Gastroesophageal sphincter (tissue), 4 donors: ENCODE measurements around the gene PRRG2. TPM values are rescaled to one million over a fixed set of nuclear protein-coding genes. Genes with fewer than 3 reads are reported as not detected.
A peak's percentile ranks its signal among the peaks of the same experiment; 100 is the strongest.

Experiments used
- ATAC-seq: fragments of 150-250 bp; one replicate; pipeline ENCODE4 v1.9.1; 2016; ENCODE audit warnings: mild to moderate bottlenecking, moderate library complexity
- H3K27ac ChIP-seq, 4 donors: fragments of 200-600 bp; sonication (generic) in 3 of 4; 1 replicate in 3 of 4; 2 replicates in 1 of 4; pipeline ENCODE4 v1.5.1; 2016 to 2019
- H3K27me3 ChIP-seq: fragments of 200-600 bp; sonication (generic); one replicate; pipeline ENCODE4 v1.5.1; 2019
- H3K36me3 ChIP-seq, 2 donors: fragments of 200-600 bp; sonication (generic); one replicate each; pipeline ENCODE4 v1.5.1; 2019; ENCODE audit warnings: control low read depth in 1 of 2
- H3K4me1 ChIP-seq, 3 donors: fragments of 200-600 bp; sonication (generic); 1 replicate in 2 of 3; 2 replicates in 1 of 3; pipeline ENCODE4 v1.5.1; 2016 to 2019; ENCODE audit warnings: control low read depth in 2 of 3
- H3K4me3 ChIP-seq, 2 donors: fragments of 200-600 bp; sonication (generic); one replicate each; pipeline ENCODE4 v1.5.1; 2019; ENCODE audit warnings: mild to moderate bottlenecking in 1 of 2, moderate library complexity in 1 of 2
- H3K9me3 ChIP-seq, 3 donors: fragments of 200-600 bp; sonication (generic); one replicate each; pipeline ENCODE4 v1.5.1; 2017 to 2019; ENCODE audit warnings: control low read depth in 2 of 3
- CTCF ChIP-seq, 4 experiments: fragments of 200-600 bp in 2 of 4; fragments of 450-650 bp in 2 of 4; sonication (generic) in 1 of 4; IDR thresholded peaks; one replicate each; pipeline ENCODE4 v1.5.1; 2017 to 2019; ENCODE audit warnings: antibody characterized with exemption in 4 of 4, mild to moderate bottlenecking in 2 of 4, moderate library complexity in 2 of 4
- EP300 ChIP-seq: sonication (generic); formaldehyde crosslinking; IDR thresholded peaks from one replicate; pipeline ENCODE4 v1.6.1; 2017; ENCODE audit warnings: antibody characterized with exemption, mild to moderate bottlenecking
- POLR2A ChIP-seq, 2 donors: fragments of 450-650 bp; IDR thresholded peaks; one replicate each; pipeline ENCODE4 v1.6.1; 2017; ENCODE audit warnings: antibody characterized with exemption in 2 of 2, mild to moderate bottlenecking in 2 of 2, moderate library complexity in 1 of 2
- POLR2AphosphoS5 ChIP-seq: sonication (generic); formaldehyde crosslinking; IDR thresholded peaks from one replicate; pipeline ENCODE4 v1.6.1; 2017; ENCODE audit warnings: antibody characterized with exemption
- WGBS, 2 donors: methylation state at CpG; one replicate each; pipeline ENCODE4 v1.1.5; 2018; ENCODE audit warnings: low coverage in 1 of 2; 5-methylcytosine and 5-hydroxymethylcytosine counted together
- total RNA-seq, 4 donors: library from RNA; depleted of rRNA; stranded (reverse); fragments of >200 nt; gene quantifications; one replicate each; pipeline ENCODE4 v1.1.0, GENCODE V29; 2016

Gene PRRG2
- total RNA-seq: 1 to 10 TPM in 2 of 4 donors, not detected in 2; 1.0 to 1.1 TPM

- Histone ChIP-seq H3K36me3 (peaks cover 0 to 5% of the 10 kb centered on the region in 2 donors), H3K9me3 (no peaks in the 10 kb centered on the region), H3K4me3 (peak within 1 kb of the TSS; percentile 50 to 71), H3K27ac (peak within 1 kb of the TSS; percentile 10 to 84 (median 79)), H3K27me3 (no peaks in the 10 kb centered on the region), H3K4me1 (peaks cover 0 to 37% (median 9%) of the 10 kb centered on the region in 3 donors)
- TF ChIP-seq CTCF (IDR thresholded peaks at IDR 0.05) (no peak), EP300 (no peak), POLR2A (IDR thresholded peaks at IDR 0.05) (no peak), POLR2AphosphoS5 (no peak)
- no peak for ATAC-seq
- 34 to 48% methylated on average over 7 to 9 of the region's 15 CpGs for WGBS, 2 donors
Observed at GRCh38 chr19:49581007-49581508, at the start of gene PRRG2. Gene PRRG2 (plus strand): TSS chr19:49581316. CDS start chr19:49583220, 1,904 bp downstream.

- peak overlapping the region in 2 of 4 donors; percentile 0 to 23 for H3K27ac ChIP-seq
- ATAC-seq: peak; percentile 94
- peaks cover 0 to 24% of the 10 kb centered on the region in 2 donors for H3K36me3 ChIP-seq
- H3K4me3 ChIP-seq: peak overlapping the region; percentile 33 to 62
- 11 to 27% methylated on average over 3 of the region's 87 CpGs for WGBS, 2 donors
- TF ChIP-seq CTCF (IDR thresholded peaks at IDR 0.05) (peak in 3 of 4 experiments; percentile 33 to 51 (median 45)), POLR2A (IDR thresholded peaks at IDR 0.05) (no peak)
- H3K9me3 ChIP-seq: no peaks in the 10 kb centered on the region
- no peaks in the 10 kb centered on the region for H3K27me3 ChIP-seq
- H3K4me1 ChIP-seq: peaks cover 0 to 22% (median 12%) of the 10 kb centered on the region in 3 donors
Observed at GRCh38 chr19:49533551-49534488, 47.3 kb upstream of the PRRG2 start.

- WGBS, 2 donors: 83 to 100% methylated on average over 2 to 7 of the region's 8 CpGs
- Histone ChIP-seq H3K36me3 (peaks cover 0 to 33% of the 10 kb centered on the region in 2 donors), H3K4me1 (peaks cover 0 to 22% (median 12%) of the 10 kb centered on the region in 3 donors), H3K27me3 (no peaks in the 10 kb centered on the region), H3K9me3 (no peaks in the 10 kb centered on the region), H3K4me3 (peak overlapping the region; percentile 33 to 62), H3K27ac (no peak overlapping the region)
- ATAC-seq: no peak
- TF ChIP-seq POLR2A (IDR thresholded peaks at IDR 0.05) (no peak), EP300 (no peak), CTCF (IDR thresholded peaks at IDR 0.05) (no peak), POLR2AphosphoS5 (no peak)
Observed at GRCh38 chr19:49534632-49535385, 46.3 kb upstream of the PRRG2 start.

- 88% methylated on average over 13 of the region's 22 CpGs; no CpG with 5 or more reads in 1 of the 2 donors for WGBS, 2 donors
- no peak for ATAC-seq
- TF ChIP-seq POLR2A (IDR thresholded peaks at IDR 0.05) (no peak), CTCF (IDR thresholded peaks at IDR 0.05) (no peak), POLR2AphosphoS5 (no peak), EP300 (no peak)
- Histone ChIP-seq H3K36me3 (peaks cover 0 to 30% of the 10 kb centered on the region in 2 donors), H3K27ac (no peak overlapping the region), H3K27me3 (no peaks in the 10 kb centered on the region), H3K4me1 (peaks cover 0 to 22% (median 12%) of the 10 kb centered on the region in 3 donors), H3K4me3 (no peak overlapping the region), H3K9me3 (no peaks in the 10 kb centered on the region)
Observed at GRCh38 chr19:49536921-49537462, 44.1 kb upstream of the PRRG2 start.
